HepG2 (cell line): ENCODE results near the gene DNMT3A. TPM values are rescaled to one million over a fixed set of nuclear protein-coding genes. Genes with fewer than 3 reads are reported as not detected.

ENCODE experiments used
- AKNA ChIP-seq: sonication (generic); formaldehyde crosslinking; IDR thresholded peaks from 2 replicates; pipeline ENCODE4 v1.4.0; 2020; ENCODE audit warnings: missing genetic modification reagents, borderline replicate concordance
- ATM ChIP-seq: fragments of 450-650 bp; IDR thresholded peaks from 2 replicates; pipeline ENCODE4 v1.7.1; 2017; ENCODE audit warnings: mild to moderate bottlenecking, borderline replicate concordance
- FIP1L1 ChIP-seq: fragments of 200-400 bp; formaldehyde crosslinking; IDR thresholded peaks from 2 replicates; pipeline ENCODE4 v1.6.1; 2018; ENCODE audit warnings: low read depth, mild to moderate bottlenecking, low read length, moderate library complexity, borderline replicate concordance; ENCODE audit not compliant: insufficient read depth
- SMARCE1 ChIP-seq: fragments of 450-650 bp; IDR thresholded peaks from 2 replicates; pipeline ENCODE4 v1.6.1; 2017; ENCODE audit warnings: borderline replicate concordance
- USF2 ChIP-seq, 2 experiments: sonication (generic) in 1 of 2; formaldehyde crosslinking in 1 of 2; IDR thresholded peaks; 2 replicates each; pipeline versions ENCODE4 v1.5.1 to v1.6.1; 2011 to 2020; ENCODE audit warnings: borderline replicate concordance in 1 of 2, low read depth in 1 of 2, low read length in 1 of 2, mild to moderate bottlenecking in 1 of 2, missing genetic modification reagents in 1 of 2, moderate library complexity in 1 of 2
- ZBTB7B ChIP-seq: sonication (generic); formaldehyde crosslinking; IDR thresholded peaks from 2 replicates; pipeline ENCODE4 v1.4.0; 2020; ENCODE audit warnings: missing genetic modification reagents
- ZMAT3 ChIP-seq: sonication (generic); formaldehyde crosslinking; conservative IDR thresholded peaks from 2 replicates; pipeline ENCODE4 v1.7.0; 2021; ENCODE audit warnings: missing genetic modification reagents
- ZNF136 ChIP-seq: sonication (generic); formaldehyde crosslinking; IDR thresholded peaks from 2 replicates; pipeline ENCODE4 v1.8.1; 2022; ENCODE audit warnings: low read depth, mild to moderate bottlenecking, moderate library complexity, missing genetic modification reagents
- ZNF235 ChIP-seq: sonication (generic); formaldehyde crosslinking; IDR thresholded peaks from 2 replicates; pipeline ENCODE4 v1.8.1; 2023; ENCODE audit warnings: mild to moderate bottlenecking, missing genetic modification reagents, borderline replicate concordance
- ZNF260 ChIP-seq: sonication (generic); formaldehyde crosslinking; IDR thresholded peaks from 2 replicates; pipeline ENCODE4 v1.4.0; 2020; ENCODE audit warnings: missing genetic modification reagents, low read depth, mild to moderate bottlenecking, borderline replicate concordance
- polyA plus RNA-seq, 8 experiments: library from polyadenylated mRNA; depleted of rRNA in 3 of 8; stranded (reverse) in 7 of 8; unstranded in 1 of 8; fragments of >200 nt; fragmentation: Illumina TruSeq in 4 of 8; extraction: Trizol in 4 of 8; gene quantifications; 2 replicates each; pipeline versions ENCODE4 v1.2.1 to v1.2.3, GENCODE V29; 2011 to 2016; ENCODE audit warnings: low read depth in 4 of 8, missing spikeins in 1 of 8, mixed read lengths in 1 of 8; ENCODE audit not compliant: insufficient read depth in 1 of 8
- total RNA-seq, 5 experiments: library from RNA; depleted of rRNA; stranded (reverse); fragments of >200 nt; fragmentation: Illumina TruSeq; extraction: Trizol; gene quantifications; 2 replicates each; pipeline ENCODE4 v1.2.3, GENCODE V29; 2016; ENCODE audit warnings: low read depth in 1 of 5

DNMT3A gene
- total and polyA plus RNA-seq, 2 of the 13 experiments (the other 11 are each of a cell fraction or from before 2014, with no cell fraction given), result 14.7 to 29.1 TPM

- TF ChIP-seq AKNA (CRISPR knock-in tag) (no peak), ZNF235 (no peak), FIP1L1 (no peak), ZNF260 (CRISPR knock-in tag) (no peak), ATM (no peak), SMARCE1 (no peak), USF2 (IDR thresholded peaks at IDR 0.05; ENCODE audit: low read depth, low read length) (no peak), USF2 (CRISPR knock-in tag; IDR thresholded peaks at IDR 0.05; ENCODE audit: borderline replicate concordance) (no peak), ZMAT3 (CRISPR knock-in tag) (no peak), ZBTB7B (CRISPR knock-in tag) (no peak), ZNF136 (CRISPR knock-in tag) (no peak)
Measured at GRCh38 chr2:25283921-25284320, 57.8 kb downstream of the DNMT3A start (continued).
